Erythroblast (primary cell): ENCODE measurements around the gene RAB3GAP1.

Experiments
- GATA1 ChIP-seq: IDR thresholded peaks from 2 replicates; pipeline ENCODE4 v1.6.1; 2011; ENCODE audit warnings: low read depth, mild to moderate bottlenecking, control low read depth, low read length, moderate library complexity
- POLR2A ChIP-seq: IDR thresholded peaks from 2 replicates; pipeline ENCODE4 v1.6.1; 2011; ENCODE audit warnings: mild to moderate bottlenecking, low read length

- TF ChIP-seq POLR2A (no peak), GATA1 (no peak)
Measured at GRCh38 chr2:135182601-135183000, 130.5 kb downstream of the RAB3GAP1 start.
